ENCODE data around the gene RCOR1.

Gene RCOR1

DNA sequence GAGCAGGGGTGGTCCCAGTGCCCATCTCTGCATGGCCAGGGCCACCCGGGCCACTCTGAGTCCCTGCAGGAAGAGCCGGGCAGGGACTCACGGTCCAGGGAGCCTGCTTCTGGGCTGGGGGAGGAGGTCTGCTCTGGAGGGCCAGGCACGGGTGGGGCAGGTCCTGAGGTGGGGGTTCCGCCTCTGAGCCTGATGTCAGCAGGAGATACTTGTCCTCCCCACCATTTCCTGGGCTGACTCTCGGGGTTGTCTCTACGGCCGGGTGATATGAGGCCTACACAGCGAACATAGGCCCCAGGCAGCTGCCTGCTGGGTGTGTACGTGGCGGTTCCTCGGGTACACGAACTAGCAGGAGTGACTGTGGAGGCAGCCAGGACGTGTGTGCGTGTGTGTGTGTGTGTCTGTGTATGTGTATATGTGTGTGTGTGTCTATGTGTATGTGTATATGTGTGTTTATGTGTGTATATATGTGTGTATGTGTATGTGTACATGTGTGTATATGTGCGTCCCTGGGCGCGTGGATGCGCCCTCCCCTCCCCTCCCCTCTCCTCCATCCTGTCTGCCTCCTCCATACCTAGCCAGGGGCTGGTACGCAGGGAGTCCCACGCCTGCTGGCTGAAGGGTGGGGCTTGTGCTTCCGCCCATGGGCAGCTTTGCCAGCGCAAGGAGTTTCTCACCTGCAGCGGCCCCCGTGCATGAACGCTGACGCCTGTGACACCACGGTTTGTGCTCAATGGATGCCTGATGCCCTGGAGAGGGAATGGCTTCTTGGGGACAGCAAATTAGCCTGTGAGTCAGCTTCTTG lies 154.4 kb downstream of the RCOR1 start:
- Histone ChIP-seq H3K27ac (ENCODE audit: low read depth, low read length) (no peak overlapping the region), H3K36me3 (ENCODE audit: control insufficient read depth, insufficient read depth, low read length) (no peaks in the 10 kb centered on the region), H3K27me3 (ENCODE audit: control insufficient read depth, insufficient read depth, low read length) (no peaks in the 10 kb centered on the region), H3K9ac (ENCODE audit: low read length) (no peak overlapping the region), H3K4me1 (ENCODE audit: control insufficient read depth, insufficient read depth, low read length) (no peaks in the 10 kb centered on the region), H3K4me3 (ENCODE audit: low read length) (no peak overlapping the region)

DNA sequence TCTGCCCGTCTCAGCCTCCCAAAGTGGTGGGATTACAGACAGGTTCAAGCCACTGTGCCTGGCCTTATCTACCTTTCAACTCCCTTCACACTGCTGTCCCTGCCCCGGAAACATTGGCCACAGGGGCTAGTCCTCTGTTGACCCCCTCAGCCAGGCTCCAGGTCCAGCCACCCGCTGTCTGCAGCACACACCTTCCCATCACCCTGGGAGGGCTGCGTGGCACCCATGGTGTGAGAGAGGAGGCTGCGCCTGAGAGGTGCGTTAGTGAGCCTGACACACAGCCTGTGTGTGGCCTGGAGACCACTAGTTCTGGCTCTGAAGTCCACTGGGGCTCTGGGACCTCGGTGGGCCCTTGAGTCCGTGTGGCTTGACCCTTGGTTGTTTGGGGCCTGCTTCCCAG lies 156.4 kb downstream of the RCOR1 start:
- Histone ChIP-seq H3K27me3 (ENCODE audit: control insufficient read depth, insufficient read depth, low read length) (no peaks in the 10 kb centered on the region), H3K4me3 (ENCODE audit: low read length) (no peak overlapping the region), H3K27ac (ENCODE audit: low read depth, low read length) (no peak overlapping the region), H3K36me3 (ENCODE audit: control insufficient read depth, insufficient read depth, low read length) (no peaks in the 10 kb centered on the region), H3K9ac (ENCODE audit: low read length) (no peak overlapping the region), H3K4me1 (ENCODE audit: control insufficient read depth, insufficient read depth, low read length) (no peaks in the 10 kb centered on the region)

DNA sequence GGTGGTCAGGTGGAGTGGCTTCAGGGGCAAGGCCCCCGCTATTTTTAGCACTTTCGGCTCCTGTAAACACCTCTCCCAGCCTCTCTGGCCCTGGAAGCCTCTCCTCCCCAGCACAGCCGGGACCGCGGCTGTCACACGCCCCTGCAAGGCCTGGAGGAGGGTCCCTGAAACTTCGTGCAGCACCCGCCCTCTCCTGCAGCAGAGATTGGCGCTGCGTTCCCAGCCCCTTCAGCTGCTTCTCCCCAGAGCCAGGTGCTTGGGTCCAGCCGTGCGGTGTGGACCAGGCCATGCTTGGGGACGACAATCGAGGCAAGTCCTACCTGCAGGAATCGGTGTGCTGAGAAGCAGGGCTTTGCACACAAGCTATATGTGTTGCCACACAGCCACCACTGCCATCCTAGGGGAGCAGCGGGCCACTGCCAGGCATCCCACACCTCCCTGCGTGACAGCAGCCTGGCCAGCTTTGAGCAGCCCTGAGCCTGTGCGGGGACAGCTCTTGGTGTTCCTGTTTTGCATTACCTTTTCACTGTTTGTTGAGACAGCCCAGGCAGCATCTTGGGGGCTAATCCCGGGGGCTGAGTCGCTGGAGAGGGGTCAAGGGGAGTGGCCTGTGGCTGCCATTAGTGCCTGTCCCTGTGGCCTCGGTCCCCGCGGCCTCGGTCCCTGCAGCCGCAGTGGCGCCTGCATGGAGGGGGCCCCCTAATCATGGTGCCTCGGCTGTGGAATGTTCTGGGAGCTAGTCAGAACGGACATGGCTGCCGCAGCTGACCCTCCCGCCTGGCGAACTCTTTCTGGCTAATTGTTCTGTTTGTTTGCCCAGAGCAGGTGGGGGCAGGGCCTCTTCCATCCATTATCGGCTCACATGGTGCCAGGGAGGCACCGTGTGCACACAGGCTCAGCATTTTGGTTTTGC lies 157.2 kb downstream of the RCOR1 start:
- H3K4me3 ChIP-seq (ENCODE audit: low read length), result no peak overlapping the region
- no peak overlapping the region for H3K27ac ChIP-seq (ENCODE audit: low read depth, low read length)
- no peaks in the 10 kb centered on the region for H3K36me3 ChIP-seq (ENCODE audit: control insufficient read depth, insufficient read depth, low read length)
- no peak overlapping the region for H3K9ac ChIP-seq (ENCODE audit: low read length)
- no peaks in the 10 kb centered on the region for H3K27me3 ChIP-seq (ENCODE audit: control insufficient read depth, insufficient read depth, low read length)
- H3K4me1 ChIP-seq (ENCODE audit: control insufficient read depth, insufficient read depth, low read length), result no peaks in the 10 kb centered on the region

DNA sequence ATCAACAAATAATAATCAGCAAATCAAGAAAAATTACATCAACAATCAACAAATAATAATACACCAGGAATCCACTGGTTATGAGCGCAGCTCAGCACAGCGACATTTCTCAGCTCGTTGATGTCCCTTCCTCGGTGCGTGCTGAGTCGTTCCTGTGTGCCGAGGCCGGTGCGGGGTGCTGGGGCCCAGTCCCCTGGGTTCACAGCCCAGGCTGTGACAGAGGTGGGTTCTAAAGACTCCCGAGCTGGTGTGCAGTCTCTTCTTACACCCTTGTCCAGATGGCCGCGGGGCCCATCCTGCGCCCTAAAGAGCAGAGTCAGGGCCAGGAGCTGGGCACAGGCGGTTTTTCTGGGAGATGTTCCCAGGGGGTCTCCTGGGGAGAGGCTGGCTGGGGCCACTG lies 157.9 kb downstream of the RCOR1 start:
- Histone ChIP-seq H3K9ac (ENCODE audit: low read length) (no peak overlapping the region), H3K4me3 (ENCODE audit: low read length) (no peak overlapping the region), H3K27ac (ENCODE audit: low read depth, low read length) (no peak overlapping the region), H3K36me3 (ENCODE audit: control insufficient read depth, insufficient read depth, low read length) (no peaks in the 10 kb centered on the region), H3K4me1 (ENCODE audit: control insufficient read depth, insufficient read depth, low read length) (no peaks in the 10 kb centered on the region), H3K27me3 (ENCODE audit: control insufficient read depth, insufficient read depth, low read length) (no peaks in the 10 kb centered on the region)

DNA sequence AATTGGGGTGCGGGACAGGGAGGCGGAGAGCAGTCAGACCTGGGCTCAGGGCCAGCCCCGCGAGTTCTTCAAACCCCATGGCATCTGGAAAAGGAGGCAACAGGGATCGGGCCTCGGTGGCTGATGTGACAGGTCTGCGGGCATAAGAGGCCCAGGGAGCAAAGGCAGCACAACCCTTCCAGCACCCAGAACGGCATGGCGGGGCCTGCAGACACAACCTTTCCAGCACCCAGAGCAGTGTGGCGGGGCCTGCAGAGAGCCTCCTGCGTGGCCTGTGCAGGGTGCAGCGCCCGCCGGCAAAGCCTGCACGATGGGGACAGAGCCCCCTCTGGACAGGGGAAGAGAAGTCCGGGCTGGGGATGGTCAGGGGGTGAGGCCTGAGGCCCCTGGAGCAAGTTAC lies 158.6 kb downstream of the RCOR1 start:
- Histone ChIP-seq H3K9ac (ENCODE audit: low read length) (no peak overlapping the region), H3K4me3 (ENCODE audit: low read length) (no peak overlapping the region), H3K36me3 (ENCODE audit: control insufficient read depth, insufficient read depth, low read length) (no peaks in the 10 kb centered on the region), H3K27ac (ENCODE audit: low read depth, low read length) (no peak overlapping the region), H3K4me1 (ENCODE audit: control insufficient read depth, insufficient read depth, low read length) (no peaks in the 10 kb centered on the region), H3K27me3 (ENCODE audit: control insufficient read depth, insufficient read depth, low read length) (no peaks in the 10 kb centered on the region)

DNA sequence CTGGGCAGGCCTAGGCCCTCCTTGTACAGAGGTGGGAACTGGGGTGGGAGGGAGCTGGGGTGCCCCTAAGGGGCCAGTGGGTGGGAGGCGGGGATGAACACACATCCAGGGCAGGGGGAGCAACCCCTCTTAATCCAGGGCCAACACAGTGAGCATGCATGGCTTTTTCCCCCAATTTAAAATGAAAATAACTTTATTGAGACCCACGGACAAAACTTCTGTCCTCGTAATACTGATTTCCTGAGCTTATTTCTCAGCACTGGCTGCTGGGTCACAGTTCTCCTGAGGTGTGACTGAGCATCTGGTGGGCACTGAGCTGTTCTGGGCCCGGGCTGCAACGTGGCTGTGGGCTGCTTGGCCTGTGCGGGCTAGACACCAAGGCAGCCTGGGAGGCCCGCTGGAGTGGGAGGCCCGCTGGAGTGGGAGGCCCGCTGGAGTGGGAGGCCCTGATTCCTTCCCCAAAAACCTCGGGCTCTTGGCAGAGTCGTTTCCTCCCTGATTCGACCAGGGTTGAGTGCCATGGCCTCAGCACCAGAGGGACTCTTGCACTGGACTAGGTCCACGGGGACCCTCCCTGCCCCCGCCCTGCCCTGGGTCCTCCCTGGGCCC lies 159.9 kb downstream of the RCOR1 start:
- H3K27ac ChIP-seq (ENCODE audit: low read depth, low read length), result no peak overlapping the region
- no peaks in the 10 kb centered on the region for H3K4me1 ChIP-seq (ENCODE audit: control insufficient read depth, insufficient read depth, low read length)
- H3K4me3 ChIP-seq (ENCODE audit: low read length), result no peak overlapping the region
- no peak overlapping the region for H3K9ac ChIP-seq (ENCODE audit: low read length)
- H3K36me3 ChIP-seq (ENCODE audit: control insufficient read depth, insufficient read depth, low read length), result no peaks in the 10 kb centered on the region
- no peaks in the 10 kb centered on the region for H3K27me3 ChIP-seq (ENCODE audit: control insufficient read depth, insufficient read depth, low read length)

DNA sequence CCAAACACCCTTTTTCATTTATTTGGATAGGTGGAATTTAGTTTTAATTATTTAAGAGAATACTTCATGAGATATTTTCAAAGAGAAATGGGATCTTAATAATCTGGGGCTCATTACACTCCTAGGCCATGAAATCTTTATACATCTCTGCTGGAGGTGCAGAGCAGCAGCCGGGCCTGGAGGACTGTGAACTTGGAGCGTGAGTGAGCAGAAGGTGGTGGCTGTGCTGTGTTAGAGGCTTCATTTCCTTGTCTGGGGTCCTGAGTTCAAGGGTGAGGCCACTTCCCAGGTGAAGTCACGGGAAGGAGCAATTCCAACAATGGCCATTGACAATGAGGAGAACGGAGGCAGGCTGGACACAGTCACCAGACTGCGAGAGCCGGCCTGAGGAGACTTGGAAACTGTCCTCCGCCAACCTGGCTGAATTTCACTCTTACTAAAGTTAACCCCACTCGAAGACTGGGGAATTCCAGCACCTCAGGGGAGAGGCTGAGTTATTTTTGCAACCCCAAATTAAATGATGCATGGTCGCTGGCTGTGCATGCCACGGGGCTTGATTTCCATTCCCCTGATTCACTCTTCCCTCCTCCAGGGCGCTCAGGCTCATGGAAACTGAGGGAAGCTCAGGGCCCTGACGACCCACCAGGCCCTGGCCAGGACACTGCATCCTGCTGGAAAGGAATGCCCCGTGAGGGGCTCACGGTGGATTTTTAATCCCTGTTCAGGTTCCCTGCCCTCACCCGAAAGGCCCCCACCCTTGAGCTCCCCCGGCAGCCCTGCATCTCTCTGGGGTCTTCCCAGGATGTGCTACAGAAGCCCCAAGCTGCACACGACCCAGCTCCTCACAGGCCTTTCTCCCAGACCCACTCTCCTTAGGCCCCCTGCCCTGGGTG lies 162.2 kb downstream of the RCOR1 start:
- Histone ChIP-seq H3K27ac (ENCODE audit: low read depth, low read length) (no peak overlapping the region), H3K27me3 (ENCODE audit: control insufficient read depth, insufficient read depth, low read length) (no peaks in the 10 kb centered on the region), H3K4me3 (ENCODE audit: low read length) (no peak overlapping the region), H3K36me3 (ENCODE audit: control insufficient read depth, insufficient read depth, low read length) (no peaks in the 10 kb centered on the region), H3K4me1 (ENCODE audit: control insufficient read depth, insufficient read depth, low read length) (no peaks in the 10 kb centered on the region), H3K9ac (ENCODE audit: low read length) (no peak overlapping the region)

DNA sequence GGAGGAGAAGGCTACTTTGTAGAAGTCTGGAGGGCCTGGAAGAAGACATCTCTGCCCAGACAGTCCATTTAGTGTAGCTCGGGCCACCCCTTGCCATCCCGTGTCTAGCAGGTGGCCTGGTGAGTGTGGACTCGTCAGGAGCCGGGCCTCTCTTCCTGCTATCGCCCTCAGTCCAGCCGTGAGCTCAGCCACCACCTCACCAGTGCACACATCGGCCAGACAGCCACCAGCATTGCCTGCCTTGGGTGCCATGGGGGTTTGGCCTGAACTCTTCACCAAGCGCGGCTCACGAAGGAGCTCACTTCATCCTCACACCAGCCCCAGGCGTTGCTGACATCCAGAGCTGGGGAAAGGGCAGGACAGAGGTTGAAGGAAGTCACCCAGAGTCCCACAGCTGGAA lies 165.2 kb downstream of the RCOR1 start:
- H3K9ac ChIP-seq (ENCODE audit: low read length), result no peak overlapping the region
- no peaks in the 10 kb centered on the region for H3K36me3 ChIP-seq (ENCODE audit: control insufficient read depth, insufficient read depth, low read length)
- no peak overlapping the region for H3K4me3 ChIP-seq (ENCODE audit: low read length)
- no peaks in the 10 kb centered on the region for H3K27me3 ChIP-seq (ENCODE audit: control insufficient read depth, insufficient read depth, low read length)
- no peaks in the 10 kb centered on the region for H3K4me1 ChIP-seq (ENCODE audit: control insufficient read depth, insufficient read depth, low read length)
- no peak overlapping the region for H3K27ac ChIP-seq (ENCODE audit: low read depth, low read length)

DNA sequence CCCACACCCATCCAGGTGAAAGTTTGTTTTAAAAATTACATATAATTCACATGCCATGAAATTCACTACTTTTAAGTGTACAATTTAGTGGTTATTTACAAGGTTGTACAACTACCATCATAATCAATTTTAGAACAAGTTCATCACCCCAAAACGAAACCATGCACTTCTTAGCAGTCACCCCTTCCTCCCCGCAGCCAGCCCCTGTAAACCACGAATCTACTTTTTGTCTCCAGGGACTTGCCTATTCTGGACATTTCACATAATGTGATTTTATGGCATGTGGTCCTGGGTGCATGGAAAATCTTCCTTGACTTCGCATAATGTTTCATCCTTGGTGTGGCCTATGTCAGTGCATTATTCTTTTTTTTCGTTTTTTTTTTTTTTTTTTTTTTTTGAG lies 165.6 kb downstream of the RCOR1 start:
- Histone ChIP-seq H3K4me1 (ENCODE audit: control insufficient read depth, insufficient read depth, low read length) (no peaks in the 10 kb centered on the region), H3K27ac (ENCODE audit: low read depth, low read length) (no peak overlapping the region), H3K9ac (ENCODE audit: low read length) (no peak overlapping the region), H3K4me3 (ENCODE audit: low read length) (no peak overlapping the region), H3K36me3 (ENCODE audit: control insufficient read depth, insufficient read depth, low read length) (no peaks in the 10 kb centered on the region), H3K27me3 (ENCODE audit: control insufficient read depth, insufficient read depth, low read length) (no peaks in the 10 kb centered on the region)

DNA sequence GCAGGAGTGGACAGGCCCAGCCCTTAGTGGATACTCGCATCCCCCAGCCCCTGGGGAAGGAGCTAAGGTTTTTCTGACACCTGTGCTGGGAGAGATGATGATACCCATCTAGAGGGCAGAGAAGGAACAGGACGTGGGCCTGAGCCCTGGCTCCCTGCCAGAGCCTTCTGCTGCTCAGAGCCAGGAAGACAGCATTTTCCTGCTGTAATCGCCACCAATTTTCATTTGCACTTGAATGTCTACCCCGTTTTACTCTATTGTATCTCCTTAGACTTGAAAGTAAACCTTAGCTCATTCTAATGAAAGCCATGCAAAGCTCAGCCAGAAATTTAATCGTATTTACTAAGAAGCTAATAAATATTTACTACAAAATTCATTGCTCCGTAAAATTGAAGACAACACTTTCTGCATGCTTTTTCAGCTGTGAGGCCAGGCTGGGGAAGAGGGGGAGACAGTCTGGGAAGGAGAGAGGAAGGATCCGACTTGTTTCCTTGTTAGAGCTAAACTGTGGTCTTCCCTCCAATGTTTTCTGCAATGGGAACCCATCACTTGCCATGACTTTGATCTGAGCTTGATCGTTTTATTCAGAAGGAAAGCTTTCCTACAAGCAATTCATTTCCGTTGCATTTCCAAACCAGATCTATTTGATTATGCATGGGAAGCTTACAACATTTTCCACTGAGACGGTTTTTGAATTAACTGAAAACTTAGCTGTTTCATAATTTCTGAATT lies 167.2 kb downstream of the RCOR1 start:
- H3K4me1 ChIP-seq (ENCODE audit: control insufficient read depth, insufficient read depth, low read length), result no peaks in the 10 kb centered on the region
- no peak overlapping the region for H3K9ac ChIP-seq (ENCODE audit: low read length)
- H3K4me3 ChIP-seq (ENCODE audit: low read length), result no peak overlapping the region
- no peak overlapping the region for H3K27ac ChIP-seq (ENCODE audit: low read depth, low read length)
- H3K36me3 ChIP-seq (ENCODE audit: control insufficient read depth, insufficient read depth, low read length), result no peaks in the 10 kb centered on the region
- H3K27me3 ChIP-seq (ENCODE audit: control insufficient read depth, insufficient read depth, low read length), result peaks cover 2% of the 10 kb centered on the region

DNA sequence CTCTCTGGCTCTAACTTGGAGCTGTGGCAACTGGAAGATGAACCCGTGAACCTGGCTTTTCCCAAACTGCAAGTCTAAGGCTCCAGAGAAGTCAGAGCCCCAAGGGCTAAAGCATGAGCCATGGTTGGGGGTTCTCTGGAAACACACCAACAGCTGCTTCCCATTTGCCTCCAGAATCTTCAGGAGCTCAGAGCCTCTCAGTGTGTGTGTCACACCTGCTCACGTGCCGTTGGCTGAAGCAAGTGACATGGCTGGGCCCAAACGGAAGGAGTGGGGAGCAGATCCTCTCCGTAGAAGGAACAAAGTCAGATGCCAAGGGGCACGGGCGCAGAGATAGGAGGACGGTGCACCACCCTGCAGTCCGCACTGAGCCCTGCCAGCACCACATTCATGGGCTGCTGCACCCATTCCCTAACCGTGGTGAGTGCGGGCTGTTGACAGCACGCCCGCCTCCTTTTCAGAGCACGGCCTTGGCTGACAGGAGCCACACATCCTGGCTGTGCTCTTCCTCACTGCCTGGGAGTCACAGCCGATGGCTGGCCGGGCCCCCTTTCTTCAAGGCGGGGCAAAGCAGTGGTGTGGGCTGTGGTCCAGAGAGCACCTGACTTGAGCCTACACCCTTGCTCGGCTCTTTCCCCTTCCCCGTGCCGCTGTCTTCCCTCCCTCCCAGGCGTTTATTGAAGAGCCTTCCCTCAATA lies 168.2 kb downstream of the RCOR1 start:
- Histone ChIP-seq H3K27ac (ENCODE audit: low read depth, low read length) (no peak overlapping the region), H3K4me1 (ENCODE audit: control insufficient read depth, insufficient read depth, low read length) (no peaks in the 10 kb centered on the region), H3K36me3 (ENCODE audit: control insufficient read depth, insufficient read depth, low read length) (no peaks in the 10 kb centered on the region), H3K27me3 (ENCODE audit: control insufficient read depth, insufficient read depth, low read length) (peaks cover 2% of the 10 kb centered on the region), H3K9ac (ENCODE audit: low read length) (no peak overlapping the region), H3K4me3 (ENCODE audit: low read length) (no peak overlapping the region)

Measured in rectal smooth muscle tissue (tissue), 1 donor.